Fibroblast of lung (primary cell): ENCODE data around the gene TOPAZ1.

Experiments used
- EZH2 ChIP-seq: IDR thresholded peaks from 2 replicates; pipeline ENCODE4 v1.5.1; 2012; ENCODE audit warnings: low read length, control low read depth, mild to moderate bottlenecking; ENCODE audit errors: missing control alignments
- TF ChIP-seq, protein P1 (sequence below), 2 donors: IDR thresholded peaks in 1 of 2; conservative IDR thresholded peaks in 1 of 2; 1 replicate in 1 of 2; 2 replicates in 1 of 2; pipeline ENCODE4 v1.5.1; 2011 to 2012; ENCODE audit warnings: low read length in 2 of 2, control low read depth in 1 of 2, inconsistent platforms in 1 of 2, low read depth in 1 of 2, mild to moderate bottlenecking in 1 of 2

DNA sequence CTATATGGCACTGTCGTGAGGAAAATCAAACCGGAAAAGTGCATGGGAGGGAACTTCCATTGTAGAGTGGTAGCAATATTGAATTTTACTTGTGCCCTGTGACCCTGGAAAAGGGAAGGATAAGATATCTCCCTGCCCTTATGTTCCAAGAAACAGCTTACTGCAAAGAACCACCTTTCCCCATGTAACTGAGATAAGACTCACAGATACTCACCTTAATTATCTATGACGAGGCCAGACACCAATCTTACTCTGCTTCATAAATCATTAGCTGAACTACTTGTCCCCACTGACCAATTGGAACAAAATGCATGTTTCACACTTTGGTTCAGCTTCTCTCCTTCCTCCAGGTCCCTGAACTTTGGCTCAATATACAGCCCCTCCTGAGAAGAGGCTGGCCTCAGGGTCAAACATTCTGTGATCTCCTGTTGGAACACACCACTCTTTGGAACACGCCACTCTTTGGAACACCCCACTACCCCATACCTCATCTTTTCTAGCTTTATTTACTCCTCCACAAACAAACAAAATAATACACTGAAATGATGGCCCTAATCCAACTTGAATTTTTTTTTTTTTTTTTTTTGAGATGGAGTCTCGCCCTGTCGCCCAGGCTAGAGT, 6.9 kb upstream of the TOPAZ1 start:
- TF ChIP-seq, protein P1, sequence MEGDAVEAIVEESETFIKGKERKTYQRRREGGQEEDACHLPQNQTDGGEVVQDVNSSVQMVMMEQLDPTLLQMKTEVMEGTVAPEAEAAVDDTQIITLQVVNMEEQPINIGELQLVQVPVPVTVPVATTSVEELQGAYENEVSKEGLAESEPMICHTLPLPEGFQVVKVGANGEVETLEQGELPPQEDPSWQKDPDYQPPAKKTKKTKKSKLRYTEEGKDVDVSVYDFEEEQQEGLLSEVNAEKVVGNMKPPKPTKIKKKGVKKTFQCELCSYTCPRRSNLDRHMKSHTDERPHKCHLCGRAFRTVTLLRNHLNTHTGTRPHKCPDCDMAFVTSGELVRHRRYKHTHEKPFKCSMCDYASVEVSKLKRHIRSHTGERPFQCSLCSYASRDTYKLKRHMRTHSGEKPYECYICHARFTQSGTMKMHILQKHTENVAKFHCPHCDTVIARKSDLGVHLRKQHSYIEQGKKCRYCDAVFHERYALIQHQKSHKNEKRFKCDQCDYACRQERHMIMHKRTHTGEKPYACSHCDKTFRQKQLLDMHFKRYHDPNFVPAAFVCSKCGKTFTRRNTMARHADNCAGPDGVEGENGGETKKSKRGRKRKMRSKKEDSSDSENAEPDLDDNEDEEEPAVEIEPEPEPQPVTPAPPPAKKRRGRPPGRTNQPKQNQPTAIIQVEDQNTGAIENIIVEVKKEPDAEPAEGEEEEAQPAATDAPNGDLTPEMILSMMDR (conservative IDR thresholded peaks at IDR 0.05 in 1 of 2, IDR thresholded peaks at IDR 0.05 in 1 of 2; ENCODE audit: low read depth in 1 of 2, low read length in 2 of 2): no peak
- TF ChIP-seq EZH2: no peak
